ENCODE results near the gene PCED1B. TPM values are rescaled to one million over a fixed set of nuclear protein-coding genes. Genes with fewer than 3 reads are reported as not detected.

The PCED1B gene
- total and polyA plus RNA-seq, 2 experiments from 2014 or later = 5.1 to 6.6 TPM

DNA sequence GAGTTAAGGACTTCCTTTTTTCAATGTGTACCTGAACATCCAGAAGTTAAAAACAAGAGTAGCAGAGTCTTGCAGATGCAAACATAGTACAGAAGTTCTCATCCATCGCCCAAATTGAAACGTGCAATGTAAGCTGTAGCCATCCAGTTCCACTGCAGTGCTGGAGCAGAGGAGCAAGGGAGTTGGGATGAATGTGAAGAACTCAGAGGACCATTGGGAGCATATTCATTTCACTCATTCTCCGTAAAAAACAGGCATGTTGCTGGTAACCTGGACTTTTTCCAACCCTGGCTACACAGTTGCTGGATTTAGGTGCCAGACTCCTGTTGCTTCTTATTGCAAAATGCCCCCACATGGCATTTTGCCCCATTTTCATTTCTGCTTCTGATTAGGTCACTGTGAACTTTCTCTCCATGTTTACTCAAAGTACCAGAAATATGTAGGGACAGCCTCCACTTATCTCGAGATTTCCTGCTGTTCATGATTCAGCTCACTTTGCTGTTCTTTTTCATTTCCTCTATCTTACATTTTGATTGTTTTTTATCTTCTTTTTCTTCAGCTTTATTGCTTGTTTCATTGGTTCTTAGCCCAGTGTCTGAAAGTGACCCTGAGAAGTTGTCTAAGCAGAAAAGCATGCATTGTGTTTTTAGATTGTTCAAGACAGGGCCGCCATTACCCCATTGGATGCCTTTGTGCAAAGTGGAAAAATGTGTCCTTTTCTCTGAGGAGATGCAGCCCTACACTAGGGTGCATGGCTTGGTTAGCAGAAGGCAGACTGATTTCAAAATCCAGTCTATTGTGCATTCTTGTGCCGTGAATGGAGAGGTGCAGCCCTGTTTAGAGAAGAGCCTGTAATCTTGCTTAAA, 109.4 kb downstream of the PCED1B start:
- TF ChIP-seq, protein P1, sequence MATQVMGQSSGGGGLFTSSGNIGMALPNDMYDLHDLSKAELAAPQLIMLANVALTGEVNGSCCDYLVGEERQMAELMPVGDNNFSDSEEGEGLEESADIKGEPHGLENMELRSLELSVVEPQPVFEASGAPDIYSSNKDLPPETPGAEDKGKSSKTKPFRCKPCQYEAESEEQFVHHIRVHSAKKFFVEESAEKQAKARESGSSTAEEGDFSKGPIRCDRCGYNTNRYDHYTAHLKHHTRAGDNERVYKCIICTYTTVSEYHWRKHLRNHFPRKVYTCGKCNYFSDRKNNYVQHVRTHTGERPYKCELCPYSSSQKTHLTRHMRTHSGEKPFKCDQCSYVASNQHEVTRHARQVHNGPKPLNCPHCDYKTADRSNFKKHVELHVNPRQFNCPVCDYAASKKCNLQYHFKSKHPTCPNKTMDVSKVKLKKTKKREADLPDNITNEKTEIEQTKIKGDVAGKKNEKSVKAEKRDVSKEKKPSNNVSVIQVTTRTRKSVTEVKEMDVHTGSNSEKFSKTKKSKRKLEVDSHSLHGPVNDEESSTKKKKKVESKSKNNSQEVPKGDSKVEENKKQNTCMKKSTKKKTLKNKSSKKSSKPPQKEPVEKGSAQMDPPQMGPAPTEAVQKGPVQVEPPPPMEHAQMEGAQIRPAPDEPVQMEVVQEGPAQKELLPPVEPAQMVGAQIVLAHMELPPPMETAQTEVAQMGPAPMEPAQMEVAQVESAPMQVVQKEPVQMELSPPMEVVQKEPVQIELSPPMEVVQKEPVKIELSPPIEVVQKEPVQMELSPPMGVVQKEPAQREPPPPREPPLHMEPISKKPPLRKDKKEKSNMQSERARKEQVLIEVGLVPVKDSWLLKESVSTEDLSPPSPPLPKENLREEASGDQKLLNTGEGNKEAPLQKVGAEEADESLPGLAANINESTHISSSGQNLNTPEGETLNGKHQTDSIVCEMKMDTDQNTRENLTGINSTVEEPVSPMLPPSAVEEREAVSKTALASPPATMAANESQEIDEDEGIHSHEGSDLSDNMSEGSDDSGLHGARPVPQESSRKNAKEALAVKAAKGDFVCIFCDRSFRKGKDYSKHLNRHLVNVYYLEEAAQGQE (IDR thresholded peaks at IDR 0.05; ENCODE audit: unreplicated experiment) = no peak
- TF ChIP-seq ZNF114 (CRISPR knock-in tag; IDR thresholded peaks at IDR 0.05) = no peak
- no peak for TF ChIP-seq STAT1 (IDR thresholded peaks at IDR 0.05; ENCODE audit: unreplicated experiment)
- no peak for TF ChIP-seq EZH2 (IDR thresholded peaks at IDR 0.05; ENCODE audit: low read depth, unreplicated experiment)
- TF ChIP-seq, protein P2, sequence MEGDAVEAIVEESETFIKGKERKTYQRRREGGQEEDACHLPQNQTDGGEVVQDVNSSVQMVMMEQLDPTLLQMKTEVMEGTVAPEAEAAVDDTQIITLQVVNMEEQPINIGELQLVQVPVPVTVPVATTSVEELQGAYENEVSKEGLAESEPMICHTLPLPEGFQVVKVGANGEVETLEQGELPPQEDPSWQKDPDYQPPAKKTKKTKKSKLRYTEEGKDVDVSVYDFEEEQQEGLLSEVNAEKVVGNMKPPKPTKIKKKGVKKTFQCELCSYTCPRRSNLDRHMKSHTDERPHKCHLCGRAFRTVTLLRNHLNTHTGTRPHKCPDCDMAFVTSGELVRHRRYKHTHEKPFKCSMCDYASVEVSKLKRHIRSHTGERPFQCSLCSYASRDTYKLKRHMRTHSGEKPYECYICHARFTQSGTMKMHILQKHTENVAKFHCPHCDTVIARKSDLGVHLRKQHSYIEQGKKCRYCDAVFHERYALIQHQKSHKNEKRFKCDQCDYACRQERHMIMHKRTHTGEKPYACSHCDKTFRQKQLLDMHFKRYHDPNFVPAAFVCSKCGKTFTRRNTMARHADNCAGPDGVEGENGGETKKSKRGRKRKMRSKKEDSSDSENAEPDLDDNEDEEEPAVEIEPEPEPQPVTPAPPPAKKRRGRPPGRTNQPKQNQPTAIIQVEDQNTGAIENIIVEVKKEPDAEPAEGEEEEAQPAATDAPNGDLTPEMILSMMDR (conservative IDR thresholded peaks at IDR 0.05; ENCODE audit: low read depth in 2 of 2) = no peak
- TF ChIP-seq, protein P3, sequence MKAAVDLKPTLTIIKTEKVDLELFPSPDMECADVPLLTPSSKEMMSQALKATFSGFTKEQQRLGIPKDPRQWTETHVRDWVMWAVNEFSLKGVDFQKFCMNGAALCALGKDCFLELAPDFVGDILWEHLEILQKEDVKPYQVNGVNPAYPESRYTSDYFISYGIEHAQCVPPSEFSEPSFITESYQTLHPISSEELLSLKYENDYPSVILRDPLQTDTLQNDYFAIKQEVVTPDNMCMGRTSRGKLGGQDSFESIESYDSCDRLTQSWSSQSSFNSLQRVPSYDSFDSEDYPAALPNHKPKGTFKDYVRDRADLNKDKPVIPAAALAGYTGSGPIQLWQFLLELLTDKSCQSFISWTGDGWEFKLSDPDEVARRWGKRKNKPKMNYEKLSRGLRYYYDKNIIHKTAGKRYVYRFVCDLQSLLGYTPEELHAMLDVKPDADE (IDR thresholded peaks at IDR 0.05) = no peak
- TF ChIP-seq ZNF331 (CRISPR knock-in tag; IDR thresholded peaks at IDR 0.05; ENCODE audit: low read depth) = no peak
- no peak for TF ChIP-seq NANOG (IDR thresholded peaks at IDR 0.05; ENCODE audit: borderline replicate concordance)
- no peak for TF ChIP-seq JUNB (IDR thresholded peaks at IDR 0.05; ENCODE audit: unreplicated experiment)
- TF ChIP-seq, protein P4, sequence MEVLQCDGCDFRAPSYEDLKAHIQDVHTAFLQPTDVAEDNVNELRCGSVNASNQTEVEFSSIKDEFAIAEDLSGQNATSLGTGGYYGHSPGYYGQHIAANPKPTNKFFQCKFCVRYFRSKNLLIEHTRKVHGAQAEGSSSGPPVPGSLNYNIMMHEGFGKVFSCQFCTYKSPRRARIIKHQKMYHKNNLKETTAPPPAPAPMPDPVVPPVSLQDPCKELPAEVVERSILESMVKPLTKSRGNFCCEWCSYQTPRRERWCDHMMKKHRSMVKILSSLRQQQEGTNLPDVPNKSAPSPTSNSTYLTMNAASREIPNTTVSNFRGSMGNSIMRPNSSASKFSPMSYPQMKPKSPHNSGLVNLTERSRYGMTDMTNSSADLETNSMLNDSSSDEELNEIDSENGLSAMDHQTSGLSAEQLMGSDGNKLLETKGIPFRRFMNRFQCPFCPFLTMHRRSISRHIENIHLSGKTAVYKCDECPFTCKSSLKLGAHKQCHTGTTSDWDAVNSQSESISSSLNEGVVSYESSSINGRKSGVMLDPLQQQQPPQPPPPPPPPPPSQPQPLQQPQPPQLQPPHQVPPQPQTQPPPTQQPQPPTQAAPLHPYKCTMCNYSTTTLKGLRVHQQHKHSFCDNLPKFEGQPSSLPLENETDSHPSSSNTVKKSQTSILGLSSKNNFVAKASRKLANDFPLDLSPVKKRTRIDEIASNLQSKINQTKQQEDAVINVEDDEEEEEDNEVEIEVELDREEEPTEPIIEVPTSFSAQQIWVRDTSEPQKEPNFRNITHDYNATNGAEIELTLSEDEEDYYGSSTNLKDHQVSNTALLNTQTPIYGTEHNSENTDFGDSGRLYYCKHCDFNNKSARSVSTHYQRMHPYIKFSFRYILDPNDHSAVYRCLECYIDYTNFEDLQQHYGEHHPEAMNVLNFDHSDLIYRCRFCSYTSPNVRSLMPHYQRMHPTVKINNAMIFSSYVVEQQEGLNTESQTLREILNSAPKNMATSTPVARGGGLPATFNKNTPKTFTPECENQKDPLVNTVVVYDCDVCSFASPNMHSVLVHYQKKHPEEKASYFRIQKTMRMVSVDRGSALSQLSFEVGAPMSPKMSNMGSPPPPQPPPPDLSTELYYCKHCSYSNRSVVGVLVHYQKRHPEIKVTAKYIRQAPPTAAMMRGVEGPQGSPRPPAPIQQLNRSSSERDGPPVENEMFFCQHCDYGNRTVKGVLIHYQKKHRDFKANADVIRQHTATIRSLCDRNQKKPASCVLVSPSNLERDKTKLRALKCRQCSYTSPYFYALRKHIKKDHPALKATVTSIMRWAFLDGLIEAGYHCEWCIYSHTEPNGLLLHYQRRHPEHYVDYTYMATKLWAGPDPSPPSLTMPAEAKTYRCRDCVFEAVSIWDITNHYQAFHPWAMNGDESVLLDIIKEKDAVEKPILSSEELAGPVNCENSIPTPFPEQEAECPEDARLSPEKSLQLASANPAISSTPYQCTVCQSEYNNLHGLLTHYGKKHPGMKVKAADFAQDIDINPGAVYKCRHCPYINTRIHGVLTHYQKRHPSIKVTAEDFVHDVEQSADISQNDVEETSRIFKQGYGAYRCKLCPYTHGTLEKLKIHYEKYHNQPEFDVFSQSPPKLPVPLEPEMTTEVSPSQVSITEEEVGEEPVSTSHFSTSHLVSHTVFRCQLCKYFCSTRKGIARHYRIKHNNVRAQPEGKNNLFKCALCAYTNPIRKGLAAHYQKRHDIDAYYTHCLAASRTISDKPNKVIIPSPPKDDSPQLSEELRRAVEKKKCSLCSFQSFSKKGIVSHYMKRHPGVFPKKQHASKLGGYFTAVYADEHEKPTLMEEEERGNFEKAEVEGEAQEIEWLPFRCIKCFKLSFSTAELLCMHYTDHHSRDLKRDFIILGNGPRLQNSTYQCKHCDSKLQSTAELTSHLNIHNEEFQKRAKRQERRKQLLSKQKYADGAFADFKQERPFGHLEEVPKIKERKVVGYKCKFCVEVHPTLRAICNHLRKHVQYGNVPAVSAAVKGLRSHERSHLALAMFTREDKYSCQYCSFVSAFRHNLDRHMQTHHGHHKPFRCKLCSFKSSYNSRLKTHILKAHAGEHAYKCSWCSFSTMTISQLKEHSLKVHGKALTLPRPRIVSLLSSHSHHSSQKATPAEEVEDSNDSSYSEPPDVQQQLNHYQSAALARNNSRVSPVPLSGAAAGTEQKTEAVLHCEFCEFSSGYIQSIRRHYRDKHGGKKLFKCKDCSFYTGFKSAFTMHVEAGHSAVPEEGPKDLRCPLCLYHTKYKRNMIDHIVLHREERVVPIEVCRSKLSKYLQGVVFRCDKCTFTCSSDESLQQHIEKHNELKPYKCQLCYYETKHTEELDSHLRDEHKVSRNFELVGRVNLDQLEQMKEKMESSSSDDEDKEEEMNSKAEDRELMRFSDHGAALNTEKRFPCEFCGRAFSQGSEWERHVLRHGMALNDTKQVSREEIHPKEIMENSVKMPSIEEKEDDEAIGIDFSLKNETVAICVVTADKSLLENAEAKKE (CRISPR knock-in tag; IDR thresholded peaks at IDR 0.05) = no peak
- no peak for TF ChIP-seq EZH2phosphoT487 (IDR thresholded peaks at IDR 0.05; ENCODE audit: unreplicated experiment)
- no peak for TF ChIP-seq POLR2AphosphoS5 (IDR thresholded peaks at IDR 0.05; ENCODE audit: low read depth)
- TF ChIP-seq CREB1 (CRISPR knock-in tag; IDR thresholded peaks at IDR 0.05; ENCODE audit: low read depth) = no peak
- Histone ChIP-seq H3K27me3 (ENCODE audit: insufficient read depth) (no peaks in the 10 kb centered on the region), H3K79me2 (replicated peaks; ENCODE audit: insufficient read depth) (no peaks in the 10 kb centered on the region), H3K4me1 (ENCODE audit: insufficient read depth) (peaks cover 5% of the 10 kb centered on the region), H3K36me3 (ENCODE audit: insufficient read depth) (no peaks in the 10 kb centered on the region), H3K4me3 (no peak overlapping the region), H4K20me1 (replicated peaks; ENCODE audit: insufficient read depth) (no peaks in the 10 kb centered on the region), H2AFZ (peak overlapping the region; percentile 63; the same call in 1 of the 2 replicates), H3K27ac (ENCODE audit: low read depth) (no peak overlapping the region), H3K9me2 (ENCODE audit: insufficient read depth) (peaks cover 4% of the 10 kb centered on the region; the same call in 1 of the 2 replicates), H3K4me2 (no peak overlapping the region), H3F3A (replicated peaks; ENCODE audit: low read depth) (no peaks in the 10 kb centered on the region)
- no peak for ATAC-seq
- DNase-seq (ENCODE audit: low spot score) = no peak
- Mint-ChIP-seq H3K4me1 (peaks cover 43% of the 10 kb centered on the region), H3K27ac (no peak overlapping the region), H3K36me3 (ENCODE audit: low read depth) (no peaks in the 10 kb centered on the region), H3K9me3 (no peaks in the 10 kb centered on the region), H3K4me3 (no peak overlapping the region), H3K27me3 (ENCODE audit: insufficient read depth, low read depth, poor library complexity) (peaks cover 4% of the 10 kb centered on the region)

Measured in GM23338 (cell line).